CD14-positive monocyte (primary cell): Measurements from ENCODE around the gene RSPH1. TPM values are rescaled to one million over a fixed set of nuclear protein-coding genes. Genes with fewer than 3 reads are reported as not detected.

Experiments used
- DNase-seq, 3 donors: peaks; one replicate each; pipeline ENCODE4 v3.0.0-alpha.2; 2011 to 2022
- H2AFZ ChIP-seq: 2 replicates; pipeline ENCODE4 v1.6.0; 2012; ENCODE audit warnings: mild to moderate bottlenecking, low read depth, low read length, inconsistent platforms; ENCODE audit not compliant: insufficient read depth, poor library complexity, severe bottlenecking
- H3K27ac ChIP-seq, 2 donors: 1 replicate in 1 of 2; 2 replicates in 1 of 2; pipeline ENCODE4 v1.5.1; 2012 to 2013; ENCODE audit warnings: low read length in 2 of 2, control low read depth in 1 of 2, inconsistent platforms in 1 of 2, low read depth in 1 of 2, mild to moderate bottlenecking in 1 of 2
- H3K27me3 ChIP-seq, 2 donors: one replicate each; pipeline versions ENCODE4 v1.6.0 to v1.6.1; 2011 to 2013; ENCODE audit warnings: low read length in 2 of 2; ENCODE audit not compliant: control insufficient read depth in 2 of 2, insufficient read depth in 2 of 2
- H3K36me3 ChIP-seq, 2 donors: replicated peaks in 1 of 2; 1 replicate in 1 of 2; 2 replicates in 1 of 2; pipeline versions ENCODE4 v1.5.1 to v1.6.1; 2012 to 2013; ENCODE audit warnings: low read length in 2 of 2, control low read depth in 1 of 2, inconsistent platforms in 1 of 2, mild to moderate bottlenecking in 1 of 2; ENCODE audit not compliant: insufficient read depth in 2 of 2, control insufficient read depth in 1 of 2
- H3K4me1 ChIP-seq, 2 donors: 1 replicate in 1 of 2; 2 replicates in 1 of 2; pipeline versions ENCODE4 v1.5.1 to v1.6.1; 2012 to 2013; ENCODE audit warnings: low read length in 2 of 2, control low read depth in 1 of 2, inconsistent platforms in 1 of 2, mild to moderate bottlenecking in 1 of 2, moderate library complexity in 1 of 2; ENCODE audit not compliant: insufficient read depth in 2 of 2, control insufficient read depth in 1 of 2
- H3K4me2 ChIP-seq: replicated peaks from 2 replicates; pipeline ENCODE3; 2012; ENCODE audit warnings: low read length, moderate library complexity, mild to moderate bottlenecking; ENCODE audit not compliant: poor library complexity, severe bottlenecking; ENCODE audit errors: extremely low read depth
- H3K4me3 ChIP-seq, 3 experiments: fragments of 200-600 bp in 1 of 3; sonication (generic) in 1 of 3; replicated peaks in 1 of 3; 1 replicate in 2 of 3; 2 replicates in 1 of 3; pipeline ENCODE4 v1.5.1; 2011 to 2013; ENCODE audit warnings: low read length in 3 of 3, mild to moderate bottlenecking in 3 of 3, control low read depth in 2 of 3, low read depth in 2 of 3, inconsistent platforms in 1 of 3, moderate library complexity in 1 of 3
- H3K79me2 ChIP-seq: 2 replicates; pipeline ENCODE4 v1.6.0; 2012; ENCODE audit warnings: mild to moderate bottlenecking, control low read depth, inconsistent platforms, low read length, moderate library complexity; ENCODE audit not compliant: insufficient read depth
- H3K9ac ChIP-seq: 2 replicates; pipeline ENCODE4 v1.6.0; 2017; ENCODE audit warnings: low read length, mild to moderate bottlenecking; ENCODE audit not compliant: insufficient read depth, poor library complexity, severe bottlenecking
- H3K9me3 ChIP-seq, 2 donors: replicated peaks in 1 of 2; 1 replicate in 1 of 2; 2 replicates in 1 of 2; pipeline versions ENCODE4 v1.5.1 to v1.6.1; 2012 to 2013; ENCODE audit warnings: low read length in 2 of 2, control low read depth in 1 of 2; ENCODE audit not compliant: control insufficient read depth in 1 of 2, insufficient read depth in 1 of 2
- H4K20me1 ChIP-seq: 2 replicates; pipeline ENCODE4 v1.6.0; 2012; ENCODE audit warnings: mild to moderate bottlenecking, low read length, control low read depth, moderate library complexity; ENCODE audit not compliant: insufficient read depth
- H3K27ac Mint-ChIP-seq, 7 donors: one replicate each; pipeline ENCODE4 v1.8.0; 2020; ENCODE audit warnings: mild to moderate bottlenecking in 7 of 7, mixed read lengths in 7 of 7, moderate library complexity in 6 of 7, inconsistent platforms in 2 of 7
- H3K27me3 Mint-ChIP-seq, 3 donors: one replicate each; pipeline ENCODE4 v1.8.0; 2021 to 2022; ENCODE audit warnings: low read depth in 3 of 3, mild to moderate bottlenecking in 3 of 3, mixed read lengths in 3 of 3, moderate library complexity in 3 of 3, inconsistent platforms in 1 of 3
- H3K36me3 Mint-ChIP-seq, 2 donors: one replicate each; pipeline ENCODE4 v1.8.0; 2020; ENCODE audit warnings: mixed read lengths in 2 of 2, inconsistent platforms in 1 of 2, mild to moderate bottlenecking in 1 of 2
- H3K4me1 Mint-ChIP-seq: one replicate; pipeline ENCODE4 v1.8.0; 2020; ENCODE audit warnings: mild to moderate bottlenecking, mixed read lengths
- H3K4me3 Mint-ChIP-seq, 2 donors: one replicate each; pipeline ENCODE4 v1.8.0; 2020; ENCODE audit warnings: mild to moderate bottlenecking in 2 of 2, mixed read lengths in 2 of 2, moderate library complexity in 1 of 2
- H3K9me3 Mint-ChIP-seq, 7 donors: one replicate each; pipeline ENCODE4 v1.8.0; 2020 to 2022; ENCODE audit warnings: mixed read lengths in 7 of 7, mild to moderate bottlenecking in 6 of 7, moderate library complexity in 6 of 7, inconsistent platforms in 2 of 7
- CTCF ChIP-seq: fragments of 200-600 bp; IDR thresholded peaks from one replicate; pipeline ENCODE4 v1.8.0; 2022; ENCODE audit warnings: antibody characterized with exemption, mild to moderate bottlenecking
- WGBS: methylation state at CpG from one replicate; pipeline ENCODE4 v1.1.5; 2013; ENCODE audit warnings: missing lambda C conversion rate; ENCODE audit not compliant: insufficient coverage; 5-methylcytosine and 5-hydroxymethylcytosine counted together
- intact Hi-C, 2 donors: fragments of 100-400 bp; cut with micrococcal nuclease; formaldehyde crosslinking; loops; one replicate each; pipeline versions ENCODE4 v1.15.0 to v1.15.1; 2023
- polyA plus RNA-seq, 3 donors: library from polyadenylated mRNA; depleted of rRNA in 1 of 3; unstranded in 2 of 3; stranded (reverse) in 1 of 3; fragments of 300-500 nt in 2 of 3; fragments of >200 nt in 1 of 3; fragmentation: Illumina TruSeq in 2 of 3; gene quantifications; 1 replicate in 2 of 3; 2 replicates in 1 of 3; pipeline ENCODE4 v1.2.3, GENCODE V29; 2012 to 2021

RSPH1 gene
- polyA plus RNA-seq, 3 donors: 0.03 TPM; not detected in 2

- Histone ChIP-seq H3K9me3 (no peaks in the 10 kb centered on the region), H3K9ac (no peak overlapping the region), H4K20me1 (no peaks in the 10 kb centered on the region), H3K4me1 (peaks cover 6 to 8% of the 10 kb centered on the region in 2 donors), H3K27me3 (no peaks in the 10 kb centered on the region), H3K4me3 (no peak overlapping the region), H3K79me2 (no peaks in the 10 kb centered on the region), H3K4me2 (no peak overlapping the region), H3K27ac (no peak overlapping the region), H3K36me3 (no peaks in the 10 kb centered on the region), H2AFZ (no peak overlapping the region)
- Mint-ChIP-seq H3K9me3 (peaks cover 0 to 6% (median 0%) of the 10 kb centered on the region in 7 donors), H3K4me1 (peaks cover 7% of the 10 kb centered on the region), H3K4me3 (no peak overlapping the region), H3K27ac (no peak overlapping the region), H3K27me3 (peaks cover 0 to 9% (median 5%) of the 10 kb centered on the region in 3 donors), H3K36me3 (no peaks in the 10 kb centered on the region)
- TF ChIP-seq CTCF: no peak
- no peak for DNase-seq
- intact Hi-C loops: no loop called here
- WGBS: 94% methylated on average over 14 of the region's 19 CpGs
Observed at GRCh38 chr21:42453986-42454570, 41.9 kb downstream of the RSPH1 start.

- Histone ChIP-seq H3K4me3 (no peak overlapping the region), H3K9me3 (no peaks in the 10 kb centered on the region), H3K4me1 (peaks cover 6 to 8% of the 10 kb centered on the region in 2 donors), H3K9ac (no peak overlapping the region), H4K20me1 (no peaks in the 10 kb centered on the region), H3K79me2 (no peaks in the 10 kb centered on the region), H3K27me3 (no peaks in the 10 kb centered on the region), H3K4me2 (no peak overlapping the region), H3K36me3 (no peaks in the 10 kb centered on the region), H2AFZ (peak overlapping the region; percentile 21), H3K27ac (no peak overlapping the region)
- no peak for TF ChIP-seq CTCF
- Mint-ChIP-seq H3K27me3 (peaks cover 0 to 9% (median 5%) of the 10 kb centered on the region in 3 donors), H3K36me3 (no peaks in the 10 kb centered on the region), H3K4me1 (peaks cover 7% of the 10 kb centered on the region), H3K9me3 (peaks cover 0 to 6% (median 0%) of the 10 kb centered on the region in 7 donors), H3K27ac (no peak overlapping the region), H3K4me3 (peak overlapping the region in 1 of 2 donors; percentile 24)
- 51% methylated on average over 17 of the region's 18 CpGs for WGBS
- DNase-seq: no peak
- intact Hi-C loops: no loop called here
Observed at GRCh38 chr21:42453224-42453985, 42.6 kb downstream of the RSPH1 start.
